Prostate gland (tissue), 2 donors: ENCODE results near the gene TLDC2.

Experiments used
- POLR2A ChIP-seq: fragments of 450-650 bp; IDR thresholded peaks from one replicate; pipeline ENCODE4 v1.6.1; 2016; ENCODE audit warnings: antibody characterized with exemption, mild to moderate bottlenecking
- POLR2AphosphoS5 ChIP-seq: sonication (generic); formaldehyde crosslinking; IDR thresholded peaks from one replicate; pipeline ENCODE4 v1.6.1; 2017; ENCODE audit warnings: antibody characterized with exemption
- TF ChIP-seq, protein P1 (sequence below), 4 experiments: fragments of 200-600 bp in 2 of 4; fragments of 450-650 bp in 2 of 4; sonication (generic) in 2 of 4; IDR thresholded peaks; 1 replicate in 3 of 4; 2 replicates in 1 of 4; pipeline ENCODE4 v1.5.1; 2016 to 2019; ENCODE audit warnings: antibody characterized with exemption in 4 of 4, mild to moderate bottlenecking in 2 of 4, moderate library complexity in 2 of 4

- TF ChIP-seq, protein P1, sequence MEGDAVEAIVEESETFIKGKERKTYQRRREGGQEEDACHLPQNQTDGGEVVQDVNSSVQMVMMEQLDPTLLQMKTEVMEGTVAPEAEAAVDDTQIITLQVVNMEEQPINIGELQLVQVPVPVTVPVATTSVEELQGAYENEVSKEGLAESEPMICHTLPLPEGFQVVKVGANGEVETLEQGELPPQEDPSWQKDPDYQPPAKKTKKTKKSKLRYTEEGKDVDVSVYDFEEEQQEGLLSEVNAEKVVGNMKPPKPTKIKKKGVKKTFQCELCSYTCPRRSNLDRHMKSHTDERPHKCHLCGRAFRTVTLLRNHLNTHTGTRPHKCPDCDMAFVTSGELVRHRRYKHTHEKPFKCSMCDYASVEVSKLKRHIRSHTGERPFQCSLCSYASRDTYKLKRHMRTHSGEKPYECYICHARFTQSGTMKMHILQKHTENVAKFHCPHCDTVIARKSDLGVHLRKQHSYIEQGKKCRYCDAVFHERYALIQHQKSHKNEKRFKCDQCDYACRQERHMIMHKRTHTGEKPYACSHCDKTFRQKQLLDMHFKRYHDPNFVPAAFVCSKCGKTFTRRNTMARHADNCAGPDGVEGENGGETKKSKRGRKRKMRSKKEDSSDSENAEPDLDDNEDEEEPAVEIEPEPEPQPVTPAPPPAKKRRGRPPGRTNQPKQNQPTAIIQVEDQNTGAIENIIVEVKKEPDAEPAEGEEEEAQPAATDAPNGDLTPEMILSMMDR (IDR thresholded peaks at IDR 0.05) = no peak
- TF ChIP-seq POLR2AphosphoS5 = no peak
- TF ChIP-seq POLR2A = no peak
Measured at GRCh38 chr20:36856195-36856594, 19.7 kb upstream of the TLDC2 start.
